Endometrial microvascular endothelial cells (primary cell): ENCODE data around the gene PPM1A. TPM values are rescaled to one million over a fixed set of nuclear protein-coding genes. Genes with fewer than 3 reads are reported as not detected.

Experiments
- in situ Hi-C: cut with HindIII; loops from 2 replicates; pipeline ENCODE4 v1.10.0; 2017; ENCODE audit warnings: low sequenced_read_pairs, low pct_unique_long_range_greater_than_20kb; ENCODE audit errors: inconsistent ontology term
- total RNA-seq: library from RNA; depleted of rRNA; stranded (reverse); fragments of >200 nt; gene quantifications from one replicate; pipeline ENCODE4 v1.2.3, GENCODE V29; 2015; ENCODE audit errors: inconsistent ontology term

Gene PPM1A
- total RNA-seq, 1 donor from 2014 or later = 19.5 TPM

DNA sequence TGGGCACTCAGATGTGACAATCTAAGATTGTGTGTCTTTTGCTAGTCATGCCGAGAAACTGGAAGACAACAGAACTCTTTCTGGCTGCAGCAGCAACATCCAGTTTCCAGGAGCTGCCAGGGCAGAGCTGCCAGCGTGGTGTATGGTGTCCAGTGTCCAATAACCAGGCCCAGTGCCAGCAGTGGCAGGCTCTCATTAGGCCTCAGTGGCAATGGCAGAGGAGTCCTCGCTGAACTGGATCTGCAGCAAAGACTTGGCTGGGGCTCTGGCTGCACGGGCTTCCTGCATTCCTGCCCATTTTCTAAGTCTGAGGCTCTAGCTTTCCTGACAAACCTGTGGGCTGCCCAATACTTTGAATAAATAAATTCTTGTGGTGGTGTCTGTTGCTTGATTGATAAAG, 26.2 kb upstream of the PPM1A start:
- in situ Hi-C loops = no loop called here

DNA sequence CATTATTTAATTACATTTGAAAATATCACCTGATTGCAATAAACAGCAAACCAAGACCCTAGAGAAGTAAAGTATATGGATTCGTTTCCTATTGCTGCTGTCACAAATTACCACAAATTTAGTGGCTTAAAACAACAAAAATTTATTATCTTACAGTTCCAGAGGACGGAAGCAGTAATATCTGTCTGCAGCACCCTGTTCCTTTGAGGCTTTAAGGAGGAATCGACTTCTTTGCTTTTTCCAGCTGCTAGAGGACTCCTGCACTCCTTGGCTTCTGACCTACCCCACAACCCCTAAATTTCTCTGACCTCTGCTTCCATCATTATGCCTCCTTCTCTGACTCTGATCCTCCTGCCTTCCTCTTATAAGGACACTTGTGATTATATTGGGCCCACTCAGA, 23.8 kb upstream of the PPM1A start:
- in situ Hi-C loops = no loop called here

DNA sequence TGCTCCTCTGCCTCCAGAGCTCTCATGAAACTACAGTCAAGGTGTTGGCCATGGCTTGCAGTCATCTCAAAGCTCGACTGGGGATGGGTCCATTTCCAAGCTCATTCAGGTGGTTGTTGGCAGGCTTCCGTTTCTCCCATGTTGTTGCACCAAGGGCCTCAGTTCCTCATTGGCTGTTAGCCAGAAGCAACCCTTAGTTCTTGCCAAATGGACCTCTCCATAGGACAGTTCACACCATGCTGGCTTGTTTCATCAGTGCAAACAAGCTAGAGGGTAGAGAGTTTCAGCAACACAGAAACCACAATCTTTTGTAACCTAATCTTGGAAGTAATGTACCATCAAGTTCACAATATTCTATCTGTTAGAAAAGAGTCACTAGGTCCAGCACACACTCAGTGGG, 22.7 kb upstream of the PPM1A start:
- in situ Hi-C loops = no loop called here

GRCh38 chr14:60227291-60227690, 21.7 kb upstream of the PPM1A start:
- in situ Hi-C loops = no loop called here

- in situ Hi-C loops = no loop called here
Observed at GRCh38 chr14:60229614-60230013, 19.4 kb upstream of the PPM1A start.

GRCh38 chr14:60232185-60232584, 16.8 kb upstream of the PPM1A start:
- in situ Hi-C loops = no loop called here

DNA sequence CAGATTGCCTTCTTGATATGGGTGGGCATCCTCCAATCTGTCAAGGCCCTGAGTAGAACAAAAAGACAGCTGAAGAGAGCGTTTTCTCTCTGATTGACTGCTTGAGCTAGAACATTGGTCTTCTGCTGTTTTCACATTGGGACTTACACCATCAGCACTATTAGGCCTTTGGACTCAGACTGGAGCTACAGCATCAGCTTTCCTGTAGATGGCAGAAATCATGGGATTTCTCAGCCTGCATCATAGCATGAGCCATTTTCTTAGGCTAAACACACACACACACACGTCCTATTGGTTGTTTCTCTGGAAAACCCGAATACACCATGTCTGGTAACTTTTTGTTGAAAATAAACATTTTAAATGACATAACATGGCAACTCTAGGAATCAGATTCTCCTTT, 15.8 kb upstream of the PPM1A start:
- in situ Hi-C loops = no loop called here

GRCh38 chr14:60233891-60234290, 15.1 kb upstream of the PPM1A start:
- in situ Hi-C loops = no loop called here

DNA sequence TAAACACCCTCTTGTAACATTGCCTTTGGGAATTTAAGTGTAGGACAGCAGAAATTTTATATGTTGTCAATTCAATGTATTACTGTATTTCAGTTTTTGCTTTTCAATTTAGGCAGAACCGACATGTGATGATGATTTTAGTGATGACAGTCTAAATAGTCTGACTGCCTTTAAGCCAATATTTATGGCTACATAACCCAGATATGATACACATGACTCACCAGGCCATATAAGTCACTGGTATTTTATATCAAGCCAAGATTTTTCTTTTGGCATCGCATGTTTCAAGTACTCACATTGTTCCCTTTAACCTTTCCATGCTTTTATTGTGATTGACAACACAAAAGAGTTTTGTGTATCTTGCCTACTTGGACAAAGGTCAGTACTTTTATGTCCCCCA, 13.6 kb upstream of the PPM1A start:
- in situ Hi-C loops = no loop called here

DNA sequence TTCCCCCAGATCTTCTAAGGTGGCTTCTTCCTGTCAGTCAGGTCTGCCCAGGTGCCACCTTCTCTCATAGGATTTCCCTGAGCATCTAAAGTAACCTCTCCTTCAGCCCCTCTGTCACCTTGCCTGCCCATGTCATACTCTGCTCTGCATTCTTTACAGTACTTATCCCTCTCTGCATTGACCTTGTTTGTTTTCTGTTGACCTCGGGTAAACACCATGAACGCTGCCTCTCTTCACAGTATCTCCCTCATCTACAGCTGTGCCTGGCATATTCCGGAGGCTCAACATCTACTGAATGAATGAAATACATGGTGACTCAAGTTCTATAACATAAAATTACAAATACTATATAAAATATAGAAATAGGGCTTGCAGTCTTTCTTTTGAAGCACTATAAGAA, 10.1 kb upstream of the PPM1A start:
- in situ Hi-C loops = no loop called here

DNA sequence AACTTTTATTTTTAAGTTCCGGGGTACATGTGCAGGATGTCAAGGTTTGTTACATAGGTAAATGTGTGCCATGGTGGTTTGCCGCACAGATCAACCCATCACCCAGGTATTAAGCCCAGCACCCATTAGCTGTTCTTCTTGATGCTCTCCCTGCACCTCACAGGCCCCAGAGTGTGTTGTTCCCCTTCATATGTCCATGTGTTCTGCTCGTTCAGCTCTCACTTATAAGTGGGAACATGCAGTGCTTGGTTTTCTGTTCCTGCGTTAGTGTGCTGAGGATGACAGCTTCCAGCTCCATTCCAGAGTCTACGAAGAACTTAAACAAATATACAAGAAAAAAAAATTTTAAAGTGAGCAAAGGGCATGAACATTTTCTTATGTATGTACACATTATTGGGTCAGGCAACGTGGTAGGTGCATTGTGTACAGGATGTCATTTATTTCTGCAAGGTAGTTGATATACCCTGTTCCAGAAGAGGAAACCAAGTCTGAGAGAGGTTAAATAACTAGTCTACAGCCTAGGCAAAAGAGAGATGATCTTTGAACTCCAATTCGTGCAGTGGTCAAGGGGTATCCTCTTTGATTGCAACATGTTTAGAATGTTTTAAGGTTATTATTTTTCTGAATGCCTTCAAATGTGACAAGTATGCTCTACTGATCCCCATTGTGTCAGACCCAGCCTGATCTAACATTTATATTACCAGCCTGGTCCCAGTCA, 8.7 kb upstream of the PPM1A start:
- in situ Hi-C loops = no loop called here

DNA sequence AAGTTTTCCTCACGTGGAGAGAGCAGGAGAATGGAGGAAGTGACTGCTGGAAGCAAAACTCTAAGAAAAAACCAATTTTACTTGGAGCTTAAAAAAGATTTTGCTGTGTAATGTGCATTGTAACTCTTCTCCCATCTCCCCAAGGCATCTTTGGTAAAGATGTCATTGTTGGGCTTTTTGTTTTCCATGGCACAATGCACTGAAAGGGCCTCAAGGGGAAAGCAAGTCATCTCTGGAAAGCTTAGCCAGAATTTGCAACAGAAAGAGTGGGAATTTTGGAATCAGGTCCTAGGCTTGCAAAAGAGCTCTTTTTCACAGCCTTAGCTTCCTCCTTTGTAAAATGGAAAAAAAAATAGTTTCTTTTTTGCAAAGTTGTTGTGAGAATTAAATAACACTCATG, 7.9 kb upstream of the PPM1A start:
- in situ Hi-C loops = no loop called here

GRCh38 chr14:60242429-60242828, 6.6 kb upstream of the PPM1A start:
- in situ Hi-C loops = no loop called here

GRCh38 chr14:60245380-60246177, 3.4 kb upstream of the PPM1A start:
- in situ Hi-C loops = no loop called here

DNA sequence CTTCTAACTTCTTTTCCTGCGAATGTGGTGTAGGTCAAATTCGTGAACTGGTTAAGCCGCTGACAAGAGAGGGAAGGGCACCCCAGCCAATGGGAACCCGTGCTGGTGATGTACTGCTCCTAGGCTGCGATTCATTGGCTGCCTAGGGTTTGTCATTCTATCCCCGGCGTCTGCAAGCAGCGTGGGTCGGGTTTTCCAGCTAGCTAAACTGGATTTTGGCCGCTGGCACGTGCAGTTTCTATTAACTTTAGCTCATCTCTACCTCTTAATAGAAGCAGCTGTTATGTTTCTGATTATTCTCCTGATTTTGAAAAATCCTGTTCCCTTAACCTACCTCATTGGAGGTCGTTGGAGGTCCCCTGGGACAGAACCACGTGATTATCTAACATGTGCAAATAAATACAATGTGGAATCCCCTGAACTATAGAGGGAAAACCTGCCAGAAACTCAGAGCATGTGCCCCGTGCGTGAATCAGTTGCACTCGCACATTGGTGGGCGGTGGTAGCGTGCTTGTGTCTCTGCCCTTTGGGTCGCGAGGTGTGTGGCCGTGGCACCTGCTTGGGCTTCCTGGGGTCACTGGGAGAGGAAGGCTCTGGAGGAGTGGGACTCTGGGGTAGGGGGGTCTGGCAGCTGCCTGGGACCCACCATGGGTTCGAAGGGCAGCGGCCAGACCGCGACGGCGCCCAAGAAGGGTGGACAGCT, 876 bp upstream of the PPM1A start:
- in situ Hi-C loops = no loop called here

- in situ Hi-C loops = no loop called here
Observed at GRCh38 chr14:60249321-60250256, 568 bp downstream of the PPM1A start.

DNA sequence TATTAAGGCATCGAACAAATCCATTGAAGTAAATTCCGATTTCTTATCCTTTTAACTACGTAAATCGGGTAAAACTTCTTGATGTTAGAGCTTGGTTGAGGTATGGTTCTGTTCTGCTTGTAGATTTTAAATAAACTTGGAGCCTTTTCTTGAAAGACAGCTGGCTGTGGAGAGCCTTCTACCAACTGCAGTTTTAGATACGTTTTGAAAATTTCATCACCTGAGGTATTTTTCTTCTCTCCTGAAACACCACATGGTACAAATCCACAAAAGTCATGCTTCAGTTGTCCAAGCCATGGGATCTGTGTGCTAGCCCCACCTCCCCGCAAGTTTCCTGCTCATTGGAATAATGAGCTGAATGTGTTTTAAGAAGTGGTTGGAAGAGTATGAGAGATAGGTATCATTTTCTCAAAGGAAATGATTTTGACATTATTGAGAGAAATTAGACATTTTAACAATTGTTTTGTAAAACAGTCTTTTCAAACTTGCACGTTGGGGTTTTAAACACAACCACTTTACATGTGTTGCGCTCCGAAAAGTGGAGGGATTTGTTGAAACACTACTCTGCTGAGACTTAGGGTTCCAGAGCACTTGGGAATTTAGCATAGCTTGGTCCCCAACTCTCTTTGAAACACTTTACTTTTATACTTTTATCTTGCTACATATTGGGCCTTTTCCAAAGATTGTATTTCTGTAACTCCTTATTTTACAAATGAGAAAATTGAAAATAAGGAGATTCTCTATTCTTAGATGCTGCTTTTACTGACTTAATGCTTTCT, 1.4 kb downstream of the PPM1A start:
- in situ Hi-C loops = no loop called here

DNA sequence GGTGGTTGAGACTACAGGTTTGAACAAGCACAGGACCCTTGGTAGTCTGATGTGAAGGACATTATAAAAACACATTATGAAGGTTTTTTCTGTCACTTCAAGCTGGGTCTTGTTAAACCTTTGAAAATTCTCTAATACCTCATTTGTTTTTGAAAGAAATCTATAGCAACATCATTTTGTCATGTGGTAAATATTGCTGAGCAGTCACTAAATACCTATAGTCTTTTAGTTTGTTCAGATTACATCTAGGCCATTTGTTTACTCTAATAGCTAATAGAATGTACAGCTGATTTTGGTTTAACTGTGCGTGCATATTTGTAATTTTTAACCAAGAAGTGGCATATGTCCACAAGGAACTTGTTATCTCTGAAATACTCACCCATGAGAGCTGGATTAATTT, 2.9 kb downstream of the PPM1A start:
- in situ Hi-C loops = no loop called here
